GM21515 (cell line): Measurements from ENCODE around the gene DNAJC1.
"Not testable (repeated sequence)": the region's sequence is repeated elsewhere in the genome, so short reads cannot be mapped to it uniquely, and the experiment has no call there.

ENCODE experiments used
- ATAC-seq: cut with Tn5 transposase; IDR thresholded peaks from one replicate; pipeline ENCODE4 v1.9.1; 2021; ENCODE audit not compliant: unreplicated experiment

DNAJC1 gene

DNA sequence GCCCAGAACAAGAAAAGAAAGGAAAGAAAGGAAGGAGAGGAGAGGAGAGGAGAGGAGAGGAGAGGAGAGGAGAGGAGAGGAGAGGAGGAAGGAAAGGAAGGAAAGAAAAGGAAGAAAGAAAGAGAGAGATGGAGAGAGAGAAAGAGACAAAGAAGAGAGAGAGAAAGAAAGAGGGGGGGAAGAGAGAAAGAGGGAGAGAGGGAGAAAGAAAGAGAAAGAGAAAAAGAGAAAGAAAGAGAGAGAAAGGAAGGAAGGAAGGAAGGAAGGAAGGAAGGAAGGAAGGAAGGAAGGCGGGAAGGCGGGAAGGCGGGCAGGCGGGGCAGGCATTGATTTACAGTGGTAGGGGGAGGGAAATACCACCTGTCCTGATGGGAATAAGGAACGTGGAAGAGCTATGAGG, 92.7 kb downstream of the DNAJC1 start:
- ATAC-seq = no peak

- no peak for ATAC-seq
Measured at GRCh38 chr10:21907436-21907835, 96.1 kb downstream of the DNAJC1 start.

- no peak for ATAC-seq
Measured at GRCh38 chr10:21904930-21905329, 98.6 kb downstream of the DNAJC1 start.

GRCh38 chr10:21899736-21900135, 103.8 kb downstream of the DNAJC1 start:
- ATAC-seq = no peak

GRCh38 chr10:21895932-21896331, 107.6 kb downstream of the DNAJC1 start:
- ATAC-seq = no peak

- no peak for ATAC-seq
Measured at GRCh38 chr10:21894648-21895342, 108.7 kb downstream of the DNAJC1 start.

GRCh38 chr10:21891439-21891838, 112.1 kb downstream of the DNAJC1 start:
- no peak for ATAC-seq

GRCh38 chr10:21889477-21890275, 113.9 kb downstream of the DNAJC1 start:
- no peak for ATAC-seq

DNA sequence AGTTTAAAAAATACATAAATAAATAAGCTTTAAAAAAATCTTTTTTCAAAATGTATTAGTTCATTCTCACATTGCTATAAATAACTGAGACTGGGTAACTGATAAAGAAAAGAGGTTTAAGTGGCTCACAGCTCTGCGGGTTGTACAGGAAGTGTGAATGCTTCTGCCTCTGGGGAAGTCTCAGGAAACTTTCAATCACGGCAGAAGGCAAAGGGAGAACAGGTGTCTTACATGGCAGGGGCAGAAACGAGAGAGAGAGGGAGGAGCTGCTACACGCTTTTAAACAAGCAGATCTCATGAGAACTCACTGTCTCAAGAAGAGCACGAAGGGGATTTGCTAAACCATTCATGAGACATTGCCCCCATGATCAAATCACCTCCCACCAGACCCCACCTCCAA, 114.6 kb downstream of the DNAJC1 start:
- peak; percentile 96 for ATAC-seq

DNA sequence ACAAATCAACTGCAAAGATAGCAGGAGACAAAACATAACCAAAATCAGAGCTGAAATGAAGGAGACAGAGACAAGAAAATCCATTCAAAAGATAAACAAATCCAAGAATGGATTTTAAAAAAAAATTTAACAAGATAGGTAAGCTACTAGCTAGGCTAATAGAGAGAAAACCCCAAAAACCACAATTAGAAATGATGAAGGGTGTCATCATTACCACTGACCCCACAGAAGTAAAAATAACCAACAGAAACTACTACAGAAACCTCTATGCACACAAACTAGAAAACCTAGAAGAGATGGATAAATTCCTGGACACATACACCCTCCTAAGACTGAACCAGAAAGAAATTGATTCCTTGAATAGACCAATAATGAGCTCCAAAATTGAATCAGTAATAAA, 117.6 kb downstream of the DNAJC1 start:
- no peak for ATAC-seq

DNA sequence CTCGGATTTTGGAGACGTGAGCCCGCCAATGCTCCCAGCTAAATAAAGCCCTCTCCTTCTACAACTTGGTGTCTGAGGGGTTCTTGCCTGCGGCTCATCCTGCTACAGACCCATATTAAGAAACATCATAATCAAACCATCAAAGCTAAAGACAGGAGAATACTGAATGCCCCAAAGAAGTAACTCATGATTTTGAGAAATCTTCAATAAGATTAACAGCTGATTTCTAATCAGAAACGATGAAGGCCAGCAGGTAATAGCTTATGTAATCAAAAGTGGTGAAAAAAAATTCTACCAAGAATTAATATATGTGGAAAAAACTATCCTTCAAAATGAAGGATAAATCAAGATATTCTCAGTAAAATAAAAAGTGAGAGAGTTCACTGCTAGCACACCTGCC, 130.3 kb downstream of the DNAJC1 start:
- no peak for ATAC-seq

GRCh38 chr10:21872771-21873170, 130.8 kb downstream of the DNAJC1 start:
- ATAC-seq = not testable (repeated sequence)

DNA sequence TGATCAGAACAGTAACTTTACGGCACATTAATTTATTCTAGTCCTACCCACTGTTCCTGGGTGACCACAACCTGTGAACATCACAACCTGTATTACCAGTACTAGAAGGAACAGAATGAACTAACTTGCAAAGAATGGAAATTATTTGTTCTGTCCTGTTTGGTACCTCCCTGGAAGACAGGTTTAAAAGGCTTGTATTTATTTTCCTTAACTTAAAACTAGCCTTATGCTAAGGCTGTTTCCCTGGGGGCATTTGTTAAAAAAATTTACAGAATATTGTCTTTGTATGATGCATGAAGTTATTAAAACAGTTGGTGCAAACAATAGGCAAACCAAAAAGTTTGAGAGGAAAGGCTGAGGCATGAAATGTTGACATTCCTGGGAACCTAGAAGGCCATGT, 132.7 kb downstream of the DNAJC1 start:
- ATAC-seq = no peak

DNA sequence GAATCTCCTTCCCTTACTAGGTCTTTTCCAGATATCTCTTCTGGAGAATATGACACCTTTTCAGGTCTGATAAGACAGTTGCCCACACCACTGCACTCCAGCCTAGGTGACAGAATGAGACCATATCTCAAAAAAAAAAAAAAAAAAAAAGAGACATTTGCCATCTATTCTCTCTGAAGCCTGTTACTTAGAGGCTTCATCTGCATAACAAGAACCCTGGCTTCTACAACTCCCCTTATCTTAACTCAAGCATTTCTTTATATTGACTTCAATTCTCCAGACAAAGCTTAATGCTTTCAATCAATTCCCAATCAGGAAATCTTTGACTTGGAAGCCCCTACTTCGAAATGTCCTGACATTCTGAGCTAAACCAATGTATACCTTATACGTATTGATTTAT, 134.4 kb downstream of the DNAJC1 start:
- ATAC-seq = not testable (repeated sequence)

DNA sequence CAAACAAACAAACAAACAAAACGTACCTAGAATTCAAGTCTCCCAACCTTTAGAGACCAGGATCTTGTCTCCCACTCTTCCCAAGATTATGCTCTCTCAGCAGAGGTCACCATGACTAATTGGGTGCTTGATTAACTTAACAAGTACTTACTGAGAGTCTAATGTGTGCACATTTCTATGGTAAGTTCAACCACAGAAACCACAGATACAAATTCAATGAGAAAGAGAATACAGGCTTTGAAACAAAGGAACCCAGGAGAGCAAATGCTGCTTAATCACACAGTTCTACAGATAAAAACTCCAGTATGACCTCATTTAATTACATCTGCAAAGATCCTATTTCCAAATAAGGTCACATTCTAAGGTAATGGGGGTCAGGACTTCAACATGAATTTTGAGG, 142.8 kb downstream of the DNAJC1 start:
- no peak for ATAC-seq

DNA sequence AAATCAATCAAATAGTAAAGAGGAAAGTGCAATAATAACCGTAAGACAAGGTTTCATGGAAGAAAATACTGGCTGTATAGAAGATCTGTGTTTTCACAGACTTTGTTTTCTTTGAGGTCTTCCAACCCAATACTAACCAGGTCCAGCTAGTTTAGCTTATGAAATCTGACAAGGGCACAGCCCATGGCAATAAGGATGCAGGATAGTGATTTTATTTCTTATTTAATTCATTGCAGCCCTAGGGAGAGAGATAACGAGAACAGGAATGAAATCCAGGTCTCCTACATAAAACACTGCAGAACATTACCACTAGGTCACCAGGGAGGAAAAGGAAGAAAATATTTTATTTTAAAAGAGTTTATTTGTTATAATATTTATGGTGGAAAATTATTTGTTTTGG, 145.1 kb downstream of the DNAJC1 start:
- no peak for ATAC-seq

DNA sequence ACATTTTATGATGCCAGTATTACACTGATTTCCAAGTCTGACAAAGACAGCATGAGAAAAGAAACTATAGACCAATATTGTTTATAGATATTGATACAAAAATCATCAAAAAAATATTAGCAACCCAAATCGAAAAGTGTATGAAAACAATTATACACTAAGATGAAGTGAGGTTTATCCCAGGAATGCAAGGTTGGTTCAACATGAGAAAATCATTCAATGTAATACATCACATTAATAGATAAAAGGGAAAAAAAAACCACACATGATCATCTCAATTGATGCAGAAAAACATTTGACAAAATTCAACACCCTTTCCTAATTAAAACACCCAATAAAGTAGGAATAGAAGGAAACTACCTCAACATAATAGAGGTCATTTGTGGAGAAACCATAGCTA, 153.9 kb downstream of the DNAJC1 start:
- ATAC-seq = no peak

- ATAC-seq = no peak
Measured at GRCh38 chr10:21843645-21844044, 159.9 kb downstream of the DNAJC1 start.

GRCh38 chr10:21841273-21841672, 162.3 kb downstream of the DNAJC1 start:
- not testable (repeated sequence) for ATAC-seq

GRCh38 chr10:21837487-21837886, 166.0 kb downstream of the DNAJC1 start:
- ATAC-seq = not testable (repeated sequence)

- not testable (repeated sequence) for ATAC-seq
Measured at GRCh38 chr10:21834574-21834973, 169.0 kb downstream of the DNAJC1 start.

DNA sequence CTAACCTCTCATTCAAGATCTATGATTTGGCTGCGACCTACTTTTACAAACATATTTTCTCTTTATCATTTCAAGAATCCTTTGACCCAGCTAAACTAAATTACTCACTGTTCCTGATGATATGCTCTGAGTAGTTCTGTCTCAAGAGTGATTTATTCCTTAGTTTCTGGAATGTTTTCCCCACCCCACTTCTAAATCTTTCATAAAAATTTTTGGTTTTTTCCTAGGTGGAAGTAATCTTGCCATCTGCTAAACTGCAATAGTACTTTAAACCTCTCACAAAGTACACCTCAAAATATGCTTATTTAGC, 170.8 kb downstream of the DNAJC1 start:
- no peak for ATAC-seq
